TTC549 (cell line): ENCODE measurements around the gene INSRR.

Experiments used
- FAIRE-seq: peaks from 2 replicates; lab custom pipeline; 2012; peaks lifted over from hg19 to GRCh38; lab: Jason Lieb, UNC

Gene INSRR

DNA sequence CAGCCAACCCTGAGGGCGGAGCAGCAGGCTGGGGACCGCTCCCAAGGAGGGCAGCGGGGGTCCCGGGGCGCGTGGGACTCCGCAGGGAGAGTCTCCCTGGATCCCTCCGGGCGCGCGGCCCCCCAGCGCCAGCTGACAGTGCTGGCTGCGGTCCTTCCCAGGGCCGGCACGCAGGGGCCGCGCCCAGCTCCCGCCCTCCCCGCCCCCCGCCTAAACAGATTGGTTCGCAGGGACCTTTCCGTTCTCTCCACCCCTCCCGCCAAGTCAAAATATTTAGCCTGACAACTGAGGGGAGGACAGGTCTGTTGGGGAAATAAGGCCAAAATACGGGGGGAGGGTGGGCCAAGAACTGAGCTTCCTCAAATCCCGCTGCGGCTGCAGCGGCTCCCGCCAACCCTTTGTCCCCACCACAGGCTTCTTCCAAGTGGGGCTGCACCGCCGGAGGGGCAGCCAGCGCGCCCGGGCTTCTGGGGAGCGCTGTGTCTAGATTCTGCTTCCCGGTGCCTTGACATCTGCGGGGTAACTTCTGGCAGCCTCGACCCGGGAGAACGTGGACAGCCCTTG is at the start of gene INSRR:
TSS of gene INSRR (minus strand) at position 159 of the 564 bp plus-strand sequence. CDS start 496 bp downstream, outside the sequence.
- FAIRE-seq, result no peak

DNA sequence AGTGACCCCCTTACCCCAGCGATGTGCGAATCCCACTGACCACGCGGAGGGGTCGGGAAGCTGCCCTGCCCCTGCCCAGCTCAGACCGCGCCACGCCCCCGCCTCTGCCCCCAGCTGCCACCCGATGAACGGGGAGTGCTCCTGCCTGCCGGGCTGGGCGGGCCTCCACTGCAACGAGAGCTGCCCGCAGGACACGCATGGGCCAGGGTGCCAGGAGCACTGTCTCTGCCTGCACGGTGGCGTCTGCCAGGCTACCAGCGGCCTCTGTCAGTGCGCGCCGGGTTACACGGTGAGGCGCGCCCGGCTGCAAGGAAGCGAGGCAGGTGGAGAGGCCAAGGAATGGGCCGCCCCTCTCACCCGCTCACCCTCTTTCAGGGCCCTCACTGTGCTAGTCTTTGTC is 49.6 kb upstream of the INSRR start:
- FAIRE-seq, result no peak

DNA sequence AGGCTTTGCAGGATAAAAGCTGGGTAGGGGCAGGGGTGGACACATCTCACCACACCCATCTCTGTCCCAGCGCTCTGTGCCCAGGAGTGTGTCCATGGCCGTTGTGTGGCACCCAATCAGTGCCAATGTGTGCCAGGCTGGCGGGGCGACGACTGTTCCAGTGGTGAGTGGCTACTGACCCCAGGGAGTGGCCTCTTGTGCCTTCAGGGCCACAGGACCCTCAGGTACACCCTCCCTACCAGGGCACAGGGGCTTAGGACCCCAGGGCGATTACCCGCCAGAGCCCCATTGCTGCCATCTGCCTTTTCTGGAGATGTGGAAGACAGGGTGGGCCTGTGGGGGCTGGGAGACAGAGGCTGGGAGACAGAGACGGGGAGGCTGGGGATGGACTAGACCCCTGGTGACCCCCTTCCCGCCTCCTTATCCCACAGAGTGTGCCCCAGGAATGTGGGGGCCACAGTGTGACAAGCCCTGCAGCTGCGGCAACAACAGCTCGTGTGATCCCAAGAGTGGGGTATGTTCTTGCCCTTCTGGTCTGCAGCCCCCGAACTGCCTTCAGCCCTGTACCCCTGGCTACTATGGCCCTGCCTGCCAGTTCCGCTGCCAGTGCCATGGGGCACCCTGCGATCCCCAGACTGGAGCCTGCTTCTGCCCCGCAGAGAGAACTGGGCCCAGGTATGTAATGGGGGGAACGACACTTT is 47.4 kb upstream of the INSRR start:
- FAIRE-seq, result no peak

DNA sequence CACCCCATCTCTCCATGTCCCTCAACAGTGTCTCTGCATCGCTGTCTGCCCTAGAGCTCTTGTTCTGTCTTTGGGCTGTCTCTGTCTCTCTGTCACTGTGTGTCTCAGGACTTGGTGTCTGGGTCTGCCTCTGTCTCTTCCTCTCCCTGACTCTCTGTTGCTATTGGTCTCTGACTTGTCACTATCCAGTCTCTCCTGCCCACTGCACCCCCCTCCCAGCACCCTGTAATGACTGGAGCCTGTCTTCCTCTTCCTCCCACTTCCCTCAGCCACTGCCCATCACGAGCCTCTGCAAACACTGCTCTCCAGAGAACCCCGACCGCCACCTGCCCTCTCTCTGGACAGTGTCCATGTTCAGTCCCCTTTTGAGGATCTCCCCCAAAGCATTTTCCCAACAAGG is 46.7 kb upstream of the INSRR start:
- FAIRE-seq, result no peak

DNA sequence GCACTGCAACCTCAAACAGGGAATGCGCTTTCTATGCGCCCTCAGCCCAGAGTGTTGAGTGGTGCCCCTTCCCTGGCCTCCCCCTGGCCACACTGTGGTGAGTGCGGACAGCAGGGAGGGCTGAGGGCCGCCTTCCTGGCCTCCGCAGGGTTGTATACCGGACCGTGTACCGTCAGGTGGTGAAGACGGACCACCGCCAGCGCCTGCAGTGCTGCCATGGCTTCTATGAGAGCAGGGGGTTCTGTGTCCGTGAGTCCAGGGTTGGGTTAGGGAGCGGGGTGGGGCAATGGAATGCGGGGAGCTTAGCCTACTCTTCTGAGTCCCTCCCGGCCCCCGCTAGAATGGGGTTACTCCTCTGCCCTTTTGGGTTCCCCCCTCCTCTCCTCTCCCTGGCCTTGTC is 46.3 kb upstream of the INSRR start:
- no peak for FAIRE-seq

DNA sequence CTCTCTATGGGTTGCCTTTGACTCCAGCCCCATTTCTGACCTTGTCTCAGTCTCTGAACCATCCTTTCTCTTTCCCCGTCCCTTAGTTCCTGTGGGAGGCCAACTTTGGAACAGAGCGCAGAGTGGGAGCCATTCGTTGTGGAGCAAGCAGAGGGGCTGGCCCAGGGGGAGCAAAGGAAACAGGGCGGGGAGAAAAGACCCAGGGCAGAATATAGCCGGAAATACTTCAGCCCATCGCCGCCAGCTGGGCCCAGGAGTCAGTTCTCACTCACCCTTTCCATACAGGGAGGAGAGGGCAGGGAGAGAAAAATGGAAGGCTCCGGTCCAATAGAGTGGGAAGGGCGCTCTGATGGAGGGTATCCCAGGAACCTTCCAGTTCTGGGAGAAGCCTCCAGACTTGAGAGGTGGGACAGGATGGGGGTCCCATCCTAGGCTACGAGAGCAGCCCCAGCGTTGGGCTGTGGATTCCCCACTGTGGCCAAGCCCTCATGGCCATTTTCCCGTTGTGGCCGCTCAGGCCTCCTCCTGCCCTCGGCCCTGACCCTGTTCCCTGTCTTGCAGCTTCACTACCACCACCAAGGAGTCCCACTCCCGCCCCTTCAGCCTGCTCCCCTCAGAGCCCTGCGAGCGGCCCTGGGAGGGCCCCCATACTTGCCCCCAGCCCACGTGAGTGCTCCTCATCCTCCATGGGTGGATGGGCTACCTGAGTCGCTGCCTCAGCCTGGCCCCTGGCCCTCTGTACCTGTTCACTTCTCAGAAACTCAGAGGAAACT is 45.5 kb upstream of the INSRR start:
- no peak for FAIRE-seq

DNA sequence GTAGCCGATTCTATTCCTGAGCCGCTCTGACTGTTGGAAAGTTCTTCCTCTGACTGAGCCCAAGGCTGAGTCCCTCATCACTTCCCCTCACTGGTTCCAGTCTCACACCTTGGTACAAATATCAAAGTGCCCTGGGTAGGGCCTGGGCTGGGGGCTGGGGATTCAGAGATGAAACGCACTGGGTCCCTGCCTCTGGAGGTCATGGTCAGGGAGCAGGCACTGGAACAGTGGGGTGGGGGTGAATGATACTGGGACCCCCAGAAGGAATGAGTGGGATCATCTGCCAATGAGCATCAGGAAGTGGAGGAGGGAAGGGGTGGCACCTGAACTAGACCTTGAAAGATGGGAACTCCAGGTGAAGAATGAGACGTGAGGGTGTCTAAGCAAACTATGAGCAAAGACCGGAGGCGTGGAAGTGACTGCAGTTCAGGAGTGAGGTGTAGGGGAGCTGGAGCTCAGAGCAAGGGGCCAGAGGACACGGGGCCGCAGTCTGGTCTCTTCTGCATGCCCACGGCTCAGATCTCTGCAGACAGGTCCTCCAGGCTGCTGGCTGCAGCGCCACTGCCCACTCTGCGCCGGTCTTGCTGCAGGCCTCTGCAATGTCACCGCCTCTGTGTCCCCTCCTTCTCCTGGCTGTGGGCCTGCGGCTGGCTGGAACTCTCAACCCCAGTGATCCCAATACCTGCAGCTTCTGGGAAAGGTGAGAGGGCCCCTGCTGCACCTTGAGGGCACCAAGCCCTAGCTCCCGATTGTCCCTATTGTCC is 44.6 kb upstream of the INSRR start:
- FAIRE-seq, result no peak

DNA sequence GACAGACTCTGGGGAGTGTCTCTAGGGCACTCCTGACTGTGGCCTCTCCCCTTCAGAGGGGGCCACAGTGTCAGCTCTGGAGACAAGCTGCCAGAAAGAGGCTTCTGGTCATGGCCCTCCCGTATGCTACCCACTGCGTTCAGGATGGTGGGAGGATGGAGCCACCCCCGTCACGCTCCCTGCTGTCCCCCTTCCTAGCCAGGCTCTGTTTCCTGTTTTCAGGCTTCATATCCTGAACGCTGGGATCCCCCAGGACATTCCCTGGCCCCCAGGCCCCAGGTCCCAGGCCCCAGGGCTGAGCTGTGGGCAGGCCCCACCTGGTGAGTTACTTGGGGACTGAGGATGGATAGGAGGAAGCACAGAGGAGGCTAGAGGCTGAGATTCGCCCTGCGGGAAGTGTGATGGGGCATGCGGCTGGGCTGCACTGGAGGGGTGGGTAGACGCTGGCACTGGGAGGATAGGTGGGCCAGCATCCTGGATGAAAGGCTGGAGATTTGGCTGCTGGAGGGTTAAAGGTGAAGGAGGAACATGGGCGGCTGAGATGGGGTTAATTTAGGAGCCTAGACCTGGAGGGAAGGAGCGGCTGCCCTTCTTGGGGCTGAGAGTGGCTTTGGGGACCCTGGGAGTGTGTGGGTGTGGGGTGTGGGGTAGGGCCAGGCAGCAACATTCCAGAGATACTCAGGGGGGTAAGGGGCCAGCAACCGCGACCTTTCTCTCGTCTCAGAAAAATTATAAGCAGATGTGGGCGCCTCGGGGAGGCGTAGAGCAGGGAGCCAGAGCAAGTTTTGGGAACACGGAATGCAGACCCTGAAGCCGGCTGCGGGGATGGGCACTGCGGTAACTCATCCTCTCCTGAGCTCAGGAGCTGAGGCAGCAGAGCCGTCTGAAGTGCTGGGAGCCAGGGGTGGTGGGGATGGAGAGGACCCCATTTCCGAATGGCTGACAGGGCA is 43.3 kb upstream of the INSRR start:
- no peak for FAIRE-seq

DNA sequence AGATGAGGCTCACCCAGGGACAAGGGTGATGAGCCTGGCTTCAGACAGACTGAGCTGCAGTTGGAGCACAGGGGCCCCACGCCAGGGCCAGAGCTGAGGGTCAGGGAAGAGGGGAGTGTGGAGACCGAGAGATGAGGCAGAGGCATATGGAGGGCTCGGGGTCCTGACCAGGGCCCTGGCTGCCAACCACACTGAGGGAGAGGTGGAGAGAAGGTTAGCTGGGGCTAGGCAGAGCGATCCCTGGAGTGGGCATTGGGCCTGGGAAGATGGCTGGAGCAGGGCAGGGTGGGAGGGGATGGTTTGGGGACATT is 42.6 kb upstream of the INSRR start:
- no peak for FAIRE-seq

DNA sequence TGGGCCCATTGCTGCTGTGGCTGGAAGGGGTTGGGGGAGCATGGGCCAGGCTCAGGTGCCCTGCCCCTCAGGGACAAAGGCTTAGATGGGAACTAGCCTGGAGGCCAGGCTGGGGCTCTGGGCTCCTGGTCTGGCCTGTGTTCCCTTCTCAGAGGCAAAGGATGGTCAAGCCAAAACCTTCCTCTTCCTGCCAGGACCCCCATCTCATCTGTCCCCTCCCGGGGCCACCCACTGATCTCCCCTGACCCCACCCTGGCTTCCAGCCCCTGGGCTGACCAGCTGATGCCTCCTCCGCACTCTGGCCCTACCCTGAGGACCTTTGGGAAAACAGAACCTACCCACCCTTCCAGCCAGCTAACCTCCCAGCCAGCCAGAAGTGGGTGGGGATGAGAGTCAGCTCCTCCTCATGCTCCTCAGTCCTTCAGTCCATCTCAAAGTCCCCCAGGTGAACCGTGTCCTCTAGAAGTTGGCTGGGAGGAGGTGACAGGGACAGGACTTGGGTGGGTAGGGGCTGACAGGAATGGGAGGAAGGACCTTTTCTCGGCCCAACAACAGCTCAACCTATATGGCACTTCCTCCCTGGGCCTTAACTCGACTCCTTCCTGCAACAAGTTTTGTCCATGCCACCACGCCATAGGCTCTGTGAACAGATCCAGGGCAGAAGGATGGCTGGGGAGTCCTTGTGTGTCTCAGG is 42.1 kb upstream of the INSRR start:
- FAIRE-seq, result no peak

DNA sequence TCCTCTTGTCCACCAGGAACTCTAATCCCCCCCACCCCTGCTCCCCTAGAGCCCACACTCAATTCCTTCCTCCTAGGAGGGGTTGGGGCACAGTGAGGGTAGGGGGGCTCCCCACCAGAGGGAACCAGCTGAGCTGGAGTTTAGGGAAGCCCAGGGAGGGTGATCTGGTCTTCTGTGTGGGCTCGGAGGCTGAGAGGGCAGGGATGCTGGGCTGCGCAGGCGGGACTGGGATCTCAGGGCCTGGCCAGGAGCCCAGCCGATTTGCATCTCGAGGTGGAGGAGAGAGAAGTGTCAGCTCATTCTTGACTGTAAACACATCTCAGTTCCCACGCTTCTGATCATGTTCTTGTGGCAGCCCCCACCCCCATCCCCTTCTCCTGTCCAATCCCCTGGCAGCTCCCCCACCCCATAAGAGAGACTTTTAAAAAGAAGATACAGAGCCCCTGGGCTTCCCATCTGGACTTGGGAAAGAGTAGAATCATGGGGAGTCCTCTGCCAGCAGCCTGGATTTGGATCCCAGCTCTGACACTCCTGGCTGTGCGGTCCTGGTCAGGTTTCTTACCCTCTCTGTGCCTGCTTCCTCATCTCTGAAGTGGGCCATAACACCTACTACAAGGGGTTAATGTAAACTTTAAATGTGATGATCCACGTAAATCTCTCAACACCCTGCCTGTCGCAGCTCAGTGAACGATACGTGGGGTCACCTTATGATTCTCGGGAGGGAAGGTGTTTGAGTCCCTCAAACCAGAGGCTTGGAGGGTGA is 41.2 kb upstream of the INSRR start:
- FAIRE-seq, result no peak

DNA sequence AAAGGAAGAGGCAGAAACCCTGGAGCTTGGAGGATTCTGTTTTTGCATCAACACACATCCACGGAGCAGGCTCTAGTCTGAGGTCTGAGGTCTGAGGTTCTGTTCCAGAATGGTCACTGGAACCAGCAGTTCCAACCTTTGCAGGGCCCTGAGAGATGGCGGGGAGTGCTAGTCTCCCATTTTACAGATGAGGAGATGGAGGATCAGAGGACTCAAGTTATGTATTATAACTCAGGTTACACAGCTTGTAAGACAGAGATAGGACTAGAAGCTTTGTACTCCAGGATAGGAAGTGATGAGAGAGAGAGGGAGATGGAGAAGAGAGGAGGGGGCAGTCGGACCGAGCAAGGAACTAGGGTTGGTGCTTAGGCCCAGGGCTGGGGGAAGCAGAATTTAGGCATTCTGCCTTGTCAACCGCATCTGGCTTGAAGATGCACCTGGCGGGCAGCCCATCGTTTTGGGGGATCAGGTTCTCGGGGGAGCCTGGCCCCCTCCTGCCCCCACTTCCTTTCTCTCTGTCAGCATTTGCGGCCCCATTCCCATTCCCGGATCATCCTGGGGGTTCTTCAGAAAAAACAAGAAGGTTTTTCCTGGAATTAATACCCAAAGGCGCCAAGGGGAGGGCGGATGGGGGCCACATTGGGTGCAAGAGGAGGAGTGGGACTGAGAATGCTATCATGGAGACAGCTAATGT is 40.2 kb upstream of the INSRR start:
- FAIRE-seq, result no peak

DNA sequence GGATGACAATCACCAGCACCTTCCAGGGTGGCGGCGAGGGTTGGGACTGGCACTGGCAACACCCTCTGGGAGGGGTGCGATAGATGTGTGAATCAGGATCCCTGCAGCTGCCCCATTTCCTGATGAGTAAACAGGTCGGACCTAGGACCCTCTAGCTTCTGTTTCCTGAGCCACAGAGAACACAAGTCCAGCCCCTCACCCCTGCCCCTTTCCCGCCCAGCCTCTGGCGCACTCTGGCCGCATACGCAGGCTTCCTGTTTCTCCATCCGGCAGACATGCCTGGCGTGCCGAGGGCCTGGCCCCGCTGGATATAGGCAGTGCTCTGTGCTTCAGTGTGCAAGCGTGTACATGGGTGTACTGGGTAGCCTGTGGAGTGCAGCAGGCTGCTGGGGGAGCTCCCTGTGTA is 39.2 kb upstream of the INSRR start:
- no peak for FAIRE-seq

DNA sequence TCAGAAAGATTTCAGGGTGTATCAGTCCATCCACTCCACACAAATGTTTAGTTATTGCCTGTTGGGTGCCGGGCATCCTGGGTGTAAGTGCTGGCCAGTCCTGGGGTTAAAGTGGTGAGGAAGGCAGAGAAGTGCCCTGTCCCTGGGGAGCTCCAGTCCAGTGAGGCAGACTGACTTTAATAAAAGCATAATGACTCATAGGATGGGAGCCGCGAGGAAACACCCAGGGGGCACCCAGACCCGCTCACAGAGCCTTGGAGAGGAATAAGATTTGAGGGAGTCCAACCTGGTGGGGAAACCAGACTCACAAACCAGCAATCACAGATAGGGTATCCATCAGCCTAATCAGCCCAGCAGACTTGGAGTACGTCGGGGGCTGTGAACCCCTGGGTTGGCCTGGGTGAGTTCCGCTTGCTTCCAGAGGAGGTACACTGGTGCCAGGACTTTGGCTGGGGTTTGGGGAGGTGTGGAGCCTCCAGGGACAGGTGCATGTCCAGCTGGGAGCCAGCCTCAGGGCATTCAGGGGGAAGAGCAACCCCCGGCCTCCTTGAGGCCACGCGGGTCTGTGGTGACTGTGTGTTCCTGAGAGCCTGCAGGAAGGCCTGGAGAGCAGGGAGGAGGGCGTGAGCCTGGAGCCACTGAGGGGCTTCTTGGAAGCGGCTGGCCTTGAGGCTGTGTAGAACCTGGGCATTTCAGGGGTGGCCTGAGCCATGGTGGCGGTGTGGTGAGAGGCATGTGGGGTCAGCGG is 38.3 kb upstream of the INSRR start:
- FAIRE-seq, result no peak

DNA sequence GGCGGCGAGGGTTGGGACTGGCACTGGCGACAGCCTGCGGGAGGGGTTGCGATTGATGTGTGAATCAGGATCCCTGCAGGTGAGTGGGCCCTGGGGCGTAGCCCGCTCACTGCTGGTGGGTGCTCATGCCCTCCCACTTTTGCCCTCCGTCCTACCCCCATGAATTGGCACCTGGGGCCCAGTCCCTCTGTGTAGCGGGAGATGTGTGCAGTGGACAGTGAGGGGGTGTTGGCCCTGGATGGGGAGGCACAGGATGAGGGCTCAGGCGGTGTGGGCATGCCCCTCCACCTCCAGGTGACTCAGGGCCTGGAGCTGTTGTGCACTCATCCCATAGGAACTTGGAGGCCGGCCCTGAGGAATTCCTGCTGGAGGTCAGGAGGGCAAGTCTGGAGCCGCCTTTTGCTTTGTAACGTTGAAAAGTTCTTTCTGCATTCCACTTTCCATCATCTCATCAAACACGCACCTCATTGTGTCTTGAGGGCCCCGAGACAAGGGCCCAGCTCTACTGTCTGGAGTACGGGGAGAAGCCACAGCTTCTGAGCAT is 37.6 kb upstream of the INSRR start:
- FAIRE-seq, result no peak

DNA sequence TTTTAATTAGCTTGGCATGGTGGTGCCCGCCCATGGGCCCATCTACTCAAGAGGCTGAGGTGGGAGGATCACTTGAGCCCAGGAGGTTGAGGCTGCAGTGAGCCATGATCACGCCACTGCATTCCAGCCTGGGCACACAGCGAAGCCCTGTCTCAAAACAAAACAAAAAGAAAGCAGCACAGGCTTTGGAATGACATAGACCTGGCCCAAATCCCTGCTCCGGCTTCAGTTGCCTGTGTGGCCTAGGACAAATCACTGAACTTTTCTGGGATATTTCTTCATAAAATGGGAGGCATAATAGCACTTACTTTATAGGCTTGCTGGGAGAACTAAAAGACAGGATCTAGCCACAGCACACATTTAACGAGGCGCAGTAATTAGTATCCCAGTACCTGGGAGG is 37.0 kb upstream of the INSRR start:
- no peak for FAIRE-seq

DNA sequence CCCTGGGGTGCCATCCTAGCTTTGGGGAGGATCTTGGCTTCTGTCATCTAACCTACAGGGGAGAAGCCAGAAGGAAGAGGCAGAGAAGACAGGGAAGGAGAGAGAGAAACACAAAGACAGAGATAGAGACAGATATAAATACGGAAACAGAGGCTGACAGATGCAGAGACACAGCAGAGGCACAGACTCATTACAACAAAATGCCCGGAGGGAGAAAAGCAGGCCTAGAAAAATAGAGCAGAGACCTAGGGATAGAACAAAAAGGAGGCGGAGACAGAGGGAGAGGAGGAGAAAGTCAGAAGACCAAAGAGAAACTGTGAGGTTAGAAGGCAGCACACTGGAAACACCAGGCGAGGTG is 36.5 kb upstream of the INSRR start:
- FAIRE-seq, result no peak

DNA sequence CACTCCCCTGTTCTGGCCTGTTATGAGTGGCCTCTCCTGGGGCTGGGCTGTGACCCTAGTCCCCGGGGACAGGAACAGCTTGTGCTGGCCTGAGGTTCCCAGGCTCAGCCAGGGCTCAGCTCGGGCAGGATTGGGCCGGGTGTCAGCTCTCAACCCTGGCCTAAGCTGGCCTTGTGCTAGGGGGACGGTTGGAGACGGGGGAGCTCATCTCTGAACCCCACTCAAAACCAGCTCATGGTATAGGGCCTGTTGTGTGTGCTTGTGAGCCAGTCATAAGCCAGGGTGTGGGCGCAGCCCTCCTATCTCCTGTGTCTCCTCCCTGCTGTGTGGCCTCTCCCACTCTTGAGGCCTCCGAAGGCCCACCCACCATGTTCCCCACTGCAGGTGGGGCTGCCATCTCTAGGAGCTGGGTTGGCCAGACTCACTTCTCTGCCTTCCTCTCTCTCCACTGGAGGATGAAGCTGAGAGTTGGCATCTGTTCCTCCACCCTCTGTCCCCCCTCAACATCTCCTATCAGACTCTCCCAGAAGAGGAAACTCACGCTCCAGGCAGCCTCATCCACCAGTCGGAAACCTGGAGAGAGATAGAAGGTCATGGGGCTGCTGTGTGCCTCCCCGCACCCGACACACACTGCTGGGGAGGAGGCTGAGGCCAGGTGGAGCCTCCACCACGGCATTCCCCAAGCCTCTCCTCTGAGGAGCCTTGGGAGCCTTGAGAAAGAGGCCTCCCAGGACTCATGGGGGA is 36.0 kb upstream of the INSRR start:
- no peak for FAIRE-seq
